Pons (tissue), 1 donor: ENCODE results near the gene CFAP73.
A peak's percentile ranks its signal among the peaks of the same experiment; 100 is the strongest.
"Not testable (repeated sequence)": the region's sequence is repeated elsewhere in the genome, so short reads cannot be mapped to it uniquely, and the experiment has no call there.

Experiments
- DNase-seq: peaks from one replicate; pipeline ENCODE4 v3.0.0-alpha.2; 2016; ENCODE audit warnings: low spot score

Gene CFAP73

DNA sequence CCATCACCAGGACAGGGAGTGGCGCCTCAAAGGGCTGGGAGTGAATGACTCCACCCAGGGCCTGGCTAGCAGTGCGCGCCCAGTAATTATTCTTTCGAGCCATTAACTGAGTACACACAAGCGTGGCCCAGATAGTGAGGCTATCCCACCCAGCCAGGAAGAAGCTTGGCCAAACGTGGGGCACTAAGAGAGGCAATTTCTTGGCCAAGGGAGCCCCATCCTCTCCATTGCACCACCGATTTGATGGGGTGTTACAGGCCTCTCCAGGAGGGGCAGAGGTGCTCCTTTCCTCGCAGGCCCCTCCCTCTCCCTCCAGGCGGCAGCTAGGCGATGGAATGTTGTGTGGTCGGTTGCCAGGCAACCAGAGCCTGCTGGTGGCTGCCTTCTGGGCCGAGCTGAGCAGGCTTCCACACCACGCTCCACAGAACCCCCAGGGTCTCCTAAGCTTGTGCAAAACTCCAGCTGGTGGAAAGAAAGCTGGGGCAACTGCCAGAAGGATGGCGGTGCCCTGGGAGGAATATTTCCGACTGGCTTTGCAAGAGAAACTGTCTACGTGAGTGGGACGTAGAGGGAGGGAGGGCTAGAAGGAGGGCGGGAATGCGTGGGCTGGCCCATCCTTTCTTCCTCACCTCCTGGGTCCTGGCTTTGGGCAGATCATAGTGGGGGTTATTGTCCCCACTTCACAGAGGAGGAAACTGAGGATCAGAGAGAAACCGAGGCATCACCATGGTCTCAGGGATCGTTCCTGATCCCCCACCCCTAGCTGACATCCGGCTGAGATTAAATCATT lies at the start of gene CFAP73:
Gene CFAP73, plus strand, starts transcription at position 364 of the 790 bp plus-strand sequence. Its CDS starts 134 bp downstream, at position 498.
- peak; percentile 36 for DNase-seq

DNA sequence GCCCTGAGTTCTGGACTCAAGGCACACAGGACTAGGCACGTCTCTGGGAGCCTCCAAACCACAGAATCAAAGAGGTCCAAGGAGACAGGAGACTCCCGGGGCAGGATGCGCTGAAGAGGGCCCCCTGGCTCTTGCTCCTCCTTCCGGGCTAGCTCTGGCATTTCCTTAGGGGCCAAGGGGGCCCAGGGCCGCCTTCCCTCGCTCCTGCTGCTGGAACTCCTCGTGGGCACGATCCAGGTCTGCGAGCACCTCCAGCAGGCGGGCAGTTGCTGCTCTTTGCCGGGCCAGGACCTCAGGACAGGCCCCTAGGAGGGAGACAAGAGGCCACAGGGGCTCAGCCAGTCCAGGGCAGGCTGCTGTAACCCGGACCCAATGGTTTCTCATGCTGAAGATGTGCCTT lies 49.8 kb upstream of the CFAP73 start:
- DNase-seq = no peak

DNA sequence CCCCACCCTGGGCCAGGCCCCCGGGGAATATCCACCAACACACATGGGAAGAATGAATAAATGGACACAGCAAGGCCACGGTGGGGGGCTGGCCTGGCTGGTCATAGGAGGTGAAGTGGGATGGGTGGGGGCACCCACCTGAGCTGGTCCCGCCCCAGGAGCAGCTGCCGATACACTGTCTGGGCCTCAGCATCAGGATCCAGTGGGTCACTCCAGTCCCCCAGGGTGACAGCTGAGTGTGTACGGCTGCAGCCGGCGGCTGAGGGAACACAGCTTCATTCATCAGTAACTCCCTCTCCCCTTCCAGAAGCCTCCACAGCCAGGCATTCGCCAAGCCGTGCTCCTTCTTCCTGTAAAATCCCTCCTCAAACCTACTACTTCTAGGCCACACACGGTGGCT lies 47.8 kb upstream of the CFAP73 start:
- no peak for DNase-seq

DNA sequence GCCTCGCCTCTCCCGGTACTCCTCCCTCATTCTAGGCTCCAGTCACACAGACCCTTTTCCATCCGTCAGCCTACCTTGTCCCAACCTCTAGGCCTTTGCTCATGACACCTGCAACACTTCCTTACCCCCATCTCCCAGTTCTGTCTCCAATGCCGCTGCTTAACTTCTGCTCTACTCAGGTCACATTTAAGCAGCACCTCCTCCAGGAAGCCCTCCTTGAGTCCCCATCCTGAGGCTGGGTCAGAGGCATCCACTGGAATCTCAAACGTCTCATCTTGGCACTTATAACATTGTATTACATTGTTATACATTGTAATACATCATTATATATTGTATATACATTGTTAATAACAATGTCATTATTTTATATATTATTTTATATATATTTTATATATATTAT lies 46.7 kb upstream of the CFAP73 start:
- DNase-seq = no peak

DNA sequence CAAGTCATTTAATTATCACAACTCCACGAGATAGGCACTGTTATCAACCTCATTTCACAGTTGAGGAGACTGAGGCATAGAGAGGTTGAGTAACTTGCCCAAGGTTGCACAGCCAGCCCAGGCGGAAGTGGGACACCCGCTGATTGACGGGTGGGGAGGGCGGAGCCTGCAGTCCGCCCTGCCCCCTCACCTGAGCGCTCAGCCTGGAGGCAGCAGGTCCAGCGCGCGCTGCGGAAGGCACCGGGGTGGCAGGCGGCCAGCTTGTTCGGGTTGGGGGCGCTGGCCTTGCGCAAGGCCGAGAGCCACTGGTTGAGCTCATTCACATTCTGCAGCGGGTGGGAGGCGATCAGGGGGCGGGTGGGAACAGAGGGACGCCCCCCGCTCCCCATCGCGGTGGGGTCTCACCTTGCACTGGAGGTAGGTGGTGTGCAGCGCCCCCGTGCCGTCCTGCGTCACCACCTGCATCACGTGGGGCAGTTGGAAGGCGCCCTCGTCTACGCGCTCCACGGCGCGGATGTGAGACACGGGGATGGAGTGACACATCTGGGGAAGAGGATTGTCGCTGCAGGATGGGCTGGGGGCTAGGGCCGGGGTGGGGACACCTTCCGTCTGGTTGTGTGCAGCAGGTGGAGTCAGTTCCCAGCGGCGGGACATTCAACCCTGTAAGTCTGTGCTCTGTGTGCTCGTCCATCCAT lies 45.6 kb upstream of the CFAP73 start:
- no peak for DNase-seq

DNA sequence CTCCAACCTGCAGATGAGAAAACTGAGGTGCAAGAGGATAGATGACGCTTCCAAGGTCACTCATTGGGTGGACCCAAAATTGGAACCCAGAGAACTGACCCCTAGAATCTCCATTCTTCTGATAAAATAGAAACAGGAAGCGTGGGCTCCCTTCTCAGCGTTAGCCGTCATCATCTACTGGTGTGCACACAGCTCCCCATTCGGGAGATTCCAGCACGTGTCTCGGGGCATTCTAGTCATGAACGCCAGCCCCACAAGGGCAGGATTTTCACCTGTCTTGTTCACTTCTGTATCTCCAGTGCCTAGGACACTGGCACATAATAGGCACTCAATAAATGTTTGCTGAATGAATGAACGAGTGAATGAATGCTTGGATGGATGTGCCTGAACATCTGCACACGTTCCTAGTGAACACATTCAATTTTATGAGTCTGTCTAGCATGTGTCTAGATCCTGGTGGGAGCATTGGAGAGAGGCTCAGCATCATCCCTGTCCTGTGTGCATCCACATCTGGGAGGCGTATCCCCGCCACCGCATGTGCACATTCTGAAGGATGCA lies 44.5 kb upstream of the CFAP73 start:
- DNase-seq = no peak

DNA sequence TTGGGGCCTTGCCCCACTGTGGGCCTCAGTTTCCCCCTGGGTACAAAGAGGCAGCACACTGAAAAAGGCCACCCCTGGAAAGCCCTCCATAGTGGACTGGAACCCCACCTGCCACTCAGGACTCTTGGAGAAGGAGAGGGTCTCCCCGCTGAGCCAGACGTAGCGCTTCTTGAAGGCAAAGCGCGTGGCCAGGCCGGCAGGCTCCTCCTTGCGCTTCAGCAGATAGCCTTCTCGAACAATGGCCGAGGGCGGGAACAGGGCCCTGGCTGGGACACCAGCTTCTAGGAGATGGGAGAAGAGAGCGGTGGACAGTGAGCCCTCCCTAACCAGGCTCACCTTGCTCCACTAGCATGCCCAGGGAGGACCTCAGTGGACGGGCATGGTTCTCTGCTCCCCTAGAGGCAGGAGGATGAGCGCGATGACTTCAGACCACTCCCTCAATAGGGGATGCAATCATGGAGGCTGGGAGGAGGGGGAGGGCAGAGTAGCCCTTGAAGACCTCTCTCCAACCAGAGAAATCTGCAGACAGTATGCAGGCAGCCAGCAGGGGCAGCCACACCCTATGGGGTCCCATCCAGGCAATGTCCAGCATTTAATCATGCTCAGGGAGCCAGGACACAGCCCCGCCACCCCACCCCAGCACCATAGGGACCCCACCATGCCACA lies 43.8 kb upstream of the CFAP73 start:
- no peak for DNase-seq

DNA sequence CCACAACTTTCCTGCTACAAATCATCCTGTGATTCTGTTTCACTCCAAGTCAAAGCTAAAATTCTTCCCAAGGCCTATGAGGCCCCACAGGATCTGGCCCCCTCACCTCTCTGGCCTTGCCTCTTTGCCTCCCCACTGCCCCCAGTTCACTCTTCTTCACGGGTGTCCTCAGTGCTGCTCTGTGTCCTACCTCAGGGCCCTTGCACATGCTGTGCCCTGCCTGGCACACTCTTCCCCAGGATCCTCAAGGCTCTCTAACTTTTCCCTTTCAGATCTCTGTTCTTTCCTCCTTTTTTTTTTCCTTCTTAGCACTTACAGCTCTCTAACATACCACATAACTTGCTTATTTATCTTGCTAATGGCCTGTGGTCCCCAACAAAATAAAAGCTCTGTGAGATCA lies 43.2 kb upstream of the CFAP73 start:
- DNase-seq = no peak

DNA sequence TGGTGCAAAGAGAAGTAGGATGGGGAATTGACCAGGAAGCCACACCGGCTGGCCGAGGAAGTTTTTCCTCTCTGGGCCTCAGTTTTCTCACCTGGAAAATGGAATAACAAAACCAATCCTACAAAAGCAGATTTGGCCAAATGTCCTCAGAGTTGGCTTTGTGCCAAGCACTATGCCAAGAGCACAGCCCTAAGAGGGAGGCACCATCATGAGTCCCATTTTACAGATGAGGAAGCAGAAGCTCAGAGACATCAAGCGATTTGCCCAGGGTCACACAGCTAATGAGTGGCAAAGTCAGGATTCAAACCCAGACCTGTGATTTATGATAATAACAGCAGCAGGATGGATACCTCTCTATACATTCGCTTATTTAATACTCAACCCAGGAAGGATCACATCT lies 41.2 kb upstream of the CFAP73 start:
- DNase-seq = no peak

DNA sequence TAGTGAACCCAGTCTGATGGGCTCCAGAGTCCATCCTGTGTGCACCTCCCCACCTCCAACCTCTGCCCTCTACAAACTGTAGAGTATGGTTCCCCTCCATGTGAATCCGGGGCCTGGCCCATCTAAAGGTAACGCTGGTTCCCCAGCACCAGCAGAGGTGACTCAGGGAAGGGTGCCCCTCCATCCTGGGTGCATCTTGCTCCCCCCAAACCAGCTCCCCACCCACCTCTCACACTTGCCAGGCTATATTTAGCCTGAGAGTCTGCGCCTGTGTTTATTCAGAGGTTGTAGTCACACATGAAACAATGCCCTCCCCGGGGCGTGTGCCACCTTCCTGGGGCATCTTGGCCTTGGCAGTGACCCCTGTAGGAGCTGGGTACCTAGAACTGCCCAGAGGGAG lies 40.2 kb upstream of the CFAP73 start:
- no peak for DNase-seq

DNA sequence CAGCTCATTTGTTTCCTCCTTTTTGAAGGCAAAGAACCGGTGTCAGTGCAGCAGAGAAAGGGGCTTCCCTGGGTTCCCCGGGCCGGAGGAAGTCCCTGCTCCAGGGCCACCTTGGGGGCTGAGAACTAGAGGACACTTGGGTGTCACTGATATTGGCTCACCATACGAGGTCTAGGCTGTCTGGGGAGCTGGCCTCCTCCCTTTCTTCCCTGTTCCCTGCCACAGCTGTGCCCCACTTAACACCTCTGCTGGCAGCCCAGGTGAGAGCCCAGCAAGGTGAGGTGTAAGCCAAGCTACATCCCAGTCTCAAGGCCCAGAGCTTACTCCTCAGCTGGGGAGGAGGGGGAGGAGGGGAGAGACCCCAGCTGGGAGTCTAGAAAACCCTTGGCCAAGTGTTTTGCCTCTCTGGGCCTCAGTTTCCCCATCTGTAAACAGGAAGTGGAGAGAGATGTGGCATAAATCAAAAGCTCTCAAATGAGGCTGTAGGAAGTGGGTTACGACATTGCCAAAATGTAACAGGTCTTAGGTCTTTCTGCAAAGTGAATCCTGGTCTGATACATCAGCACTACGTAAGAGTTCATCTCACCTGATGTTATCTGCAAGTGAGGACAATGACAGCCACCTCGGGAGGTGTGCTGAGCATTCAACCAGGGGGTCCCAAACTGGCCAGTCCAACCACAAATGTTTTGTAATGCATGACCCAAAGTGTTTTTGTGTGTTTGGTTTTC lies 39.5 kb upstream of the CFAP73 start:
- no peak for DNase-seq

DNA sequence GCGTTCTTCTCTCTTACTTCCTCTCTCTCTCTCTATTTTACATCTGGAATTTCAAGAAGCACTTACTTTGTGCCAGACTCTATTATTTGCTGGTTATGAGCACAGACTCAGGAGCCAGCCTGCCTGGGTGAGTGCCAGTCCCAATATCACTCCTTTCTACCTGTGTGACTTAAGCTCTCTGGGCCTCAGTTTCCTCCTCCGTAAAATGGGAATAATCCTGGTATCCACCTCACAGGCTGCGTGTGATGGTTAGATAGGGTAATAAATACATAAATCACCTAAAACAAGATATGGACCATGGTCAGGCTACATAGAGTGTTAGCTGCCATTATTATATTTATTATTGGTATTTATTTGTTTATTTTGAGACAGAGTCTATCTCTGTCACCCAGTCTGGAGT lies 38.3 kb upstream of the CFAP73 start:
- no peak for DNase-seq

DNA sequence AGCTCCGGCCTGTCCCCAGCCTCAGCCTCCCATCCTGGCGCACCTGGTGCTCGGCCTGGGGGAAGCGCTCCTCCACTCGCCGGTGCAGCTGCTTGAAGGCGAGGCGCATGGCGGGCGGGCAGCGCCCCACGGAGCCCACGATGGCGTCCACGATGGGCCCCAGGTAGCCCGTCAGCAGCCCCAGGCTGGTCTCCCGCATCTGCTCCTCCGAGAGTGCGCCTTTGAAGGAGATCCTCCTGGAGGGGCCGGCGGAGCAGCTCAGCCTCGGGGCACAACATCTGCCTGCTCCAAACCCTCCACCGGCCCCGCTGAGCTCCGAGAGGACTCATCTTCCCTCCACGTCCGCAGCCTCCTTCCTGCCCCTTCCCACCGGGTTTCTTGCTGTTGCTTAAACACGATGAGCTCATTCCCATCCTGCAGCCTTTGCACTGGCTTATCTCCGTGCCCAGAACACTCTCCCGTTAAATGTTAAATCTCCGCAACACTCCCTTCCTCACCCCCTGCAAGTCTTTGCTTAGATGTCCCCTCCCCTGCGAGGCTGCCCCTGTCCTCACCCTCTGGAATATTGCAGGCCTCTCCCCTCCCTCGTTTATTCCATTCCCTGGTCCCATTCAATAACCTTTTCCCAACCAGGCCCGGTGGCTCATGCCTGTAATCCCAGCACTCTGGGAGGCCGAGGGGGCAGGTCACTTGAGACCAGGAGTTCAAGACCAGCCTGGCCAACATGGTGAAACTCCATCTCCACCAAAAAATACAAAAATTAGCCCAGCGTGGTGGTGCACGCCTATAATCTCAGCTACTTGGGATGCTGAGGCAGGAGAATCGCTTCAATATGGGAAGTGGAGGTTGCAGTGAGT lies 37.3 kb upstream of the CFAP73 start:
- DNase-seq = no peak

DNA sequence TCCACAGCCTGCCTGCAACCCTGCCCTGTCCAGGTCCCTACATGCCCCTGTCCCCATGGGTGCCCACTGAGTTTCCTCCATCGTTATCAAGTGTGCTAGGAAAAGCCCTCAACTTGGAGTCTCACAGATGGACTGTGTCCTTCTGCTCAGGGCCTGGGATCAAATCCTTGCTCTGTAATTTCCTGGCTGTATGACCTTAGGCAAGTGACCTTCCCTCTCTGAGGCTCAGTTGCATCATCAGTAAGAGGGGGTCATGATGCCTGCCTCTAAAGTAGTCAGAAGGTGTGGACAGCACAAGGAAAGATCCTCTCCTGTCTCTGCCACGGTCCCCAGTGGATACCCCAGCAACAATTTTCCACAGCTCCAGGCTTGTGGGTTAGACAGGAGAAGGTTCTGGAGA lies 36.1 kb upstream of the CFAP73 start:
- DNase-seq = no peak

DNA sequence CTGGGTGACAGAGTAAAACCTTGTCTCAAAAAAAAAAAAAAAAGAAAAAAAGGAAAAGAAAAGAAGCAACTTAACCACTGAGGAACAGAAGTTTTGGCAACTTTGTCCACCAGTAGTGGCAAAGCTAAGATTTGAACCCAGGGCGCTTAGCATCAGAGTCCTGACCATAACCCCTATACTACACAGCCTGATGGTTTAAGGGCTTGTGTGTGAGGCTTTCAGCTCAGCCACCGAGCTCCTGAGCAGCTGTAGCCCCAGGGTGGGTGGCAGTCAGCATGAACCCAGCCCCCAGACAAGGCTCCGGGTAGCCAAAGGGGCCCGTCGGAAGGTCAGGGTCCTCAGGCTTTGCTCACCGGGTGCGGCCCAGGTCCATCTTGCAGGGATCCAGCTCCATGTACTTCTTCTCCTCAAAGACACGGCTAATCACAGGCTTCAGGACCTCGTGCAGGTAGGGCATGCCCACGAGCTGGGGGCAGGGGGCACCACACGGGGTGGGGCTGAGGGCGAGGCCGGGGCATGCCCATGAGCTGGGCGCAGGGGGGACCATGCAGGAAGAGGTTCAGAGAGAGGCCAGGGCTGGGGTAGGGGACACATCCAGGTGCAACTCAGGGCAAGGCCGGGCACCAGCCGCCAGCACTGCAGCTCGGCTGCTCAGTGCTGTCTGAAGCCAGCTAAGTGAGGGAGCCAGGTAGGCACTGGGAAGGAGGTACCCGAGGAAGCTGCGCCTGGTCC lies 34.9 kb upstream of the CFAP73 start:
- no peak for DNase-seq

DNA sequence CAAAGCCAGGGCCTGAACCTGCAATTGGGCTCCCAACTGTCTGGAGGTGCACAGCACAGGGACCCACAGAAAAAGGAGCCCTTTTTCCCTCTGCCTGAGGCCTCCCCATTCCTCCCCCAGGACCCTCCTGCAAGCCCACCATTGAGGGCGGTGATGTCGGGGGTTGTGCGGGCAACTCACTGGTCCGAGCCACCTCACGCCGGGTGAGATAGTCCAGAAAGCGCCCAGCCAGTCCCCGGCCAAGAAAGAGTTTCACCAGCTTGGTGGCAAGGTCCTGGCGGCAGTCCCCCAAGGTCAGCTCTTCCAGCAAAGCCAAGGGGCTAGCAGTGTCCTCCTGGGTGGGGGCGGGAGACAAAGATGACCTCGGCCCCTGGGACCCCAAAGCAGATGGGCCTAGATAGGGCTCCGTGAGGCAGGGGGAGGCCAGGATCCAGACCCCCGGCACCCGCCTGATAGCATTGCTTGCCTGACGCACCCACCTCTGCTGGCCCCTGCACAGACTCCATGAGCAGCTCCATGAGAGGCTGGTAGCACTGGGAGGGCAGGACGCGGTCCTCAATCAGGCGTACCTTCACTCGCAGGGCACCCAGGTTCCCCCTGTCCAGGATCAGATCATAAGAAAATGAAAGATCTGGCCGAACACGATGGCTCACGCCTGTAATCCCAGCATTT lies 33.9 kb upstream of the CFAP73 start:
- no peak for DNase-seq

DNA sequence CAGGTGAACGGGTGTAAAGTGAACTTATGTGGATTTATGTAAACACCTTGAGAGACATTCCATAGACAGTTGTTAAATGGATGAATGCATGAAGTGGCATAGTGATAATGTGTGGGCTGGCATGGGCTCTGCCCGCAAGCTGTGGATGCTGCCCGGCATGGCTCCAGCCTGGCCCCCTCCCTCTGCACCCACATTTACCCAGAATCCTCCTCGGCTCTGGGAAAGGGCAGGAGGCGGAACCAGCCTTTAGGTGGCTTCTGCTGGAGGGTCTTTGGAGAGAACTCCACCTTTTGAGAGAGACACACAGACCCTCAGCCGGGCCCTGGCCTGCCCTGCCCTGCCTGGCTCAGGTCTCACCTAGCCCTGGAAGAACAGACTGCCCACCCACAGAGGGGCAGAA lies 32.6 kb upstream of the CFAP73 start:
- no peak for DNase-seq

DNA sequence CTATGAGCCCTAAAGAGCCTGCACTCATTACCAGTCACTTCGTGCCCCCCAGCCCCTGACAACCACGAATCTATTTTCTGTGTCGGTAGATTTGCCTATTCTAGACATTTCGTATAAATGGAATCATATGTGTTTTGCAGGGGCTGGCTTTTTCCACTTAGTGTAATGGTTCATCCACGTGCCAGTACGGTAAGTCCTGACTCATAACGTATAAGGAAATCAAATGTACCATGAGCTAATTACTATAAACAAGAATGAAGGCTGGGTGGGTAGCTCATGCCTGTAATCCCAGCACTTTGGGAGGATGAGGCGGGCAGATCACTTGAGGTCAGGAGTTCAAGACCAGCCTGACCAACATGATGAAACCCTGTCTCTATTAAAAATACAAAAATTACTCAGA lies 31.8 kb upstream of the CFAP73 start:
- DNase-seq = not testable (repeated sequence)

DNA sequence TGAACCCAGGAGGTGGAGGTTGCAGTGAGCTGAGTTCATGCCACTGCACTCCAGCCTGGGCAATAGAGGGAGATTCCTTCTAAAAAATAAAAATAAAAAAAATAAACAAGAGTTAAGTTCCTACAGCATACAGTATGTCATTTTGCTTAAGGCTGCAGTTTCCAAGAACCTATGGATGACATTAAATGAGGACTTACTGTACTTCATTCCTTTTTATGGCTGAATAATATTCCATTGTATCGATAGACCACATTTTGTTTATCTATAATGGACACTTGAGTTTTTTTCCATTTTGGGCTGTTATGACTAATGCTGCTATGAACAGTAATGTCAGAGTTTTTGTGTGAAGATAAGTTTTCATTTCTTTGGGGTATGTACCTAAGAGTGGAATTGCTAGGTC lies 31.4 kb upstream of the CFAP73 start:
- DNase-seq = no peak
